T-cell (primary cell): Measurements from ENCODE around the gene ABI1. TPM values are rescaled to one million over a fixed set of nuclear protein-coding genes. Genes with fewer than 3 reads are reported as not detected.

ENCODE experiments used
- ATAC-seq, 4 experiments: fragments of 200-7000 bp in 3 of 4; fragments of 150-1000 bp in 1 of 4; cut with Tn5 transposase; replicated peaks in 1 of 4; 1 replicate in 3 of 4; 2 replicates in 1 of 4; pipeline ENCODE4 v1.10.0; 2021; ENCODE audit warnings: moderate library complexity in 3 of 4, mild to moderate bottlenecking in 2 of 4, moderate number of reproducible peaks in 1 of 4
- CTCF ChIA-PET, 2 donors: fragments of 300-600 bp; sonication (Branson Sonifier 250); formaldehyde crosslinking; loops; one replicate each; lab custom pipeline; 2022; ENCODE audit warnings: antibody characterized with exemption in 2 of 2; lab: Charles Lee
- POLR2A ChIA-PET, 2 donors: fragments of 300-600 bp; sonication (Branson Sonifier 250); formaldehyde crosslinking; loops; one replicate each; lab custom pipeline; 2022; ENCODE audit warnings: antibody characterized with exemption in 2 of 2; lab: Charles Lee
- DNase-seq, 35 experiments: peaks; one replicate each; pipeline versions ENCODE4 v3.0.0 to v3.0.0-alpha.2; 2013 to 2023
- H3K27ac ChIP-seq: one replicate; pipeline ENCODE4 v1.5.1; 2013; ENCODE audit warnings: low read length
- H3K27me3 ChIP-seq, 2 experiments: replicated peaks in 1 of 2; 1 replicate in 1 of 2; 2 replicates in 1 of 2; pipeline versions ENCODE4 v1.6.1 to v1.7.0; 2013; ENCODE audit warnings: low read length in 1 of 2, mixed read lengths in 1 of 2; ENCODE audit not compliant: control insufficient read depth in 2 of 2, insufficient read depth in 2 of 2; ENCODE audit errors: extremely low read depth in 1 of 2
- H3K36me3 ChIP-seq, 2 donors: 1 replicate in 1 of 2; 2 replicates in 1 of 2; pipeline versions ENCODE4 v1.6.1 to v1.7.0; 2013; ENCODE audit warnings: low read length in 1 of 2; ENCODE audit not compliant: control insufficient read depth in 2 of 2, insufficient read depth in 1 of 2; ENCODE audit errors: extremely low read depth in 1 of 2
- H3K4me1 ChIP-seq, 2 experiments: 1 replicate in 1 of 2; 2 replicates in 1 of 2; pipeline versions ENCODE4 v1.6.1 to v1.7.0; 2013; ENCODE audit warnings: low read length in 2 of 2, mixed read lengths in 1 of 2; ENCODE audit not compliant: insufficient read depth in 2 of 2, control insufficient read depth in 1 of 2; ENCODE audit errors: extremely low read depth in 1 of 2
- H3K4me3 ChIP-seq, 2 donors: 1 replicate in 1 of 2; 2 replicates in 1 of 2; pipeline versions ENCODE4 v1.5.1 to v1.7.0; 2013; ENCODE audit warnings: mild to moderate bottlenecking in 2 of 2, low read length in 1 of 2, moderate library complexity in 1 of 2; ENCODE audit not compliant: control insufficient read depth in 1 of 2; ENCODE audit errors: extremely low read depth in 1 of 2
- H3K9me3 ChIP-seq: 2 replicates; pipeline ENCODE4 v1.7.0; 2013
- H3K27ac Mint-ChIP-seq, 2 donors: one replicate each; pipeline ENCODE4 v1.8.0; 2020 to 2021; ENCODE audit warnings: mild to moderate bottlenecking in 2 of 2, mixed read lengths in 2 of 2
- H3K27me3 Mint-ChIP-seq, 2 donors: one replicate each; pipeline ENCODE4 v1.8.0; 2021 to 2022; ENCODE audit warnings: mixed read lengths in 2 of 2
- H3K36me3 Mint-ChIP-seq: one replicate; pipeline ENCODE4 v1.8.0; 2021; ENCODE audit warnings: mixed read lengths
- H3K4me1 Mint-ChIP-seq, 3 donors: one replicate each; pipeline ENCODE4 v1.8.0; 2020 to 2022; ENCODE audit warnings: mixed read lengths in 3 of 3, mild to moderate bottlenecking in 1 of 3
- H3K4me3 Mint-ChIP-seq, 3 donors: one replicate each; pipeline ENCODE4 v1.8.0; 2020 to 2022; ENCODE audit warnings: mild to moderate bottlenecking in 3 of 3, mixed read lengths in 3 of 3, moderate library complexity in 3 of 3
- H3K9me3 Mint-ChIP-seq, 3 donors: one replicate each; pipeline ENCODE4 v1.8.0; 2020 to 2022; ENCODE audit warnings: mixed read lengths in 3 of 3
- WGBS: methylation state at CpG from one replicate; pipeline ENCODE4 v1.1.5; 2013; ENCODE audit warnings: missing lambda C conversion rate; ENCODE audit not compliant: insufficient coverage; 5-methylcytosine and 5-hydroxymethylcytosine counted together
- total RNA-seq, 35 experiments: library from RNA in 6 of 35; stranded (reverse) in 6 of 35; fragments of 120-200 nt in 1 of 35; gene quantifications; one replicate each; pipeline versions ENCODE4 v1.2.1 to v1.2.4 and lab custom pipeline; 2013 to 2026

ABI1 gene
- total RNA-seq, 5 donors from 2014 or later (not counting 1 experiment from before 2014, with no cell fraction given): 51.9 to 78.8 (median 60.0) TPM

DNA sequence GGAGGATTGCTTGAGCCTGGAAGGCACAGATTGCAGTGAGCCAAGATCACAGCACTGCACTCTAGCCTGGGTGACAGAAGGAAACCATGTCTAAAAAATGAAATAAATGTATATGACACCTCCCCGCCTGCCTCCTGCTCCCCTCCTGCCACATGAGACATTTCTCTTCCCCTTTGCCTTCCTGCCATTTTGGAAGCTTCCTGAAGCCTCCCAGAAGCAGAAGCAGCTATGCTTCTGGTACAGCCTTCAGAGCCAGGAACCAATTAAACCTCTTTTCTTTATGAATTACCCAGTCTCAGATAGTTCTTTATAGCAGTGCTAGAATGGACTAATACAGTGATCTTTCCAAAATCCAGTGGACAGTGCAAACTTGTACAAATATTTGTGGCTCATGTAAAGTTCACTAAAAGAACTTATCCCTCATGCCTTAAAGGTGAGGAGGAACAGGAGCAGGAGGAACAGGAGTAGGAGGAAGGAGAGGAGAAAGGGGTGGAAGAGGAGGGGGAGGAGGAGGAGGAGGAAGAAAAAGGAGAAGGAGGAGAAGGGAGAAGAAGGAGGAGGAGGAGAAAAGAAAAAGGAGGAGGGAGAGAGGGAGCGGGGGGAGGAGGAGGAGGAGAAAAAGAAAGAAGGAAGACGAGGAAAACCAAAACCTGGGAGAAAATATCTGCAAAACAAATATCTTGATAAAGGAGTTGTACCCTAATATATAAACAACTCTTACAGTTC is 2.8 kb upstream of the ABI1 start:
- no CpG with 5 or more reads among the region's 3 CpGs for WGBS
- CTCF ChIA-PET: interaction anchor here (0.6 to 2.3 kb wide), 3 partner anchors 19 to 275 kb away, joined by 3 to 6 read pairs (median 6); no protein-coding TSS in a partner anchor
- no peak overlapping the region for H3K27ac ChIP-seq

DNA sequence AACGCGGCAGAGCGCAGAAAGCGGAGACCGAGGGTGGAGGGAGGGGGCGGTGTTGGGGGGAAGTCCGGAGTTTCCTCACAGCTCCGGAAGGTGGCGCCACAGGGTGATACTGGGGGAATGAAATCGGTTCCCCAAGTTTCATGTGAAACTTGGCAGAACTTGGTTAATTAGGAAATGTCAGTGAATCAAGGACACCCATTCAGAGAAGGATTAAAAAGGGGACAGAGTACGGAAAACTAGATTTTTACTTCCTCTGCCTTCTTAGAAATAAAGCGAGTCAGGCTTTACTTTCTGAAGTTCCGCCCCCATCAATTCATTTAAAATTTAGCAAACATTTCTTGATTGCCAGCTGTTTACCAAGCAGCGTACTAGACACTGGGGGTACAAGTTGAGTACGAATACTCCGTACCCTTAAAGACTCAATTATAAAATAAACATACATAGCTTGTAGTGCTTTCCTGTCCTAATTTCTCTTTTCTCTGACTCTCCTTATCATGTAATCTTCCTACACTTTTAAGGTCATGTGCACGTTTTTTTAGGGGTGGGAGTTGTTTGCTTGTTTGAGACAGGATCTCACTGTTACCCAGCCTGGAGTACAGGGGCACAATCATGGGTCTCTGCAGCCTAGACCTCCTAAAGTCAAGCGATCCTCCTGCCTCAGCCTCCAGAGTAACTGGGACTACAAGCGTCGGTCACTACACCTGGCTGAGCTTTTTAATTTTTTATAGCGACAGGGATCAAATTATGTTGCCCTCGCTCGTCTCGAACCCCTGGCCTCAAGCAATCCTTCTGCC is 644 bp upstream of the ABI1 start:
- Histone ChIP-seq H3K4me3 (no peak overlapping the region), H3K27ac (no peak overlapping the region), H3K36me3 (no peaks in the 10 kb centered on the region), H3K27me3 (peaks cover 0 to 12% of the 10 kb centered on the region in 2 experiments), H3K4me1 (peaks cover 19 to 20% of the 10 kb centered on the region in 2 experiments), H3K9me3 (no peaks in the 10 kb centered on the region)
- Mint-ChIP-seq H3K27me3 (peaks cover 4 to 7% of the 10 kb centered on the region in 2 donors), H3K36me3 (peaks cover 2% of the 10 kb centered on the region), H3K27ac (peak overlapping the region; percentile 97 to 98), H3K9me3 (no peaks in the 10 kb centered on the region), H3K4me3 (peak overlapping the region; percentile 96 to 98 (median 98)), H3K4me1 (peaks cover 27 to 42% (median 40%) of the 10 kb centered on the region in 3 donors)
- WGBS: 62% methylated on average over 6 of the region's 24 CpGs
- ChIA-PET CTCF (interaction anchor here (0.5 to 2.3 kb wide), 18 partner anchors 9 to 392 kb away, joined by 3 to 13 read pairs (median 4); partner anchors contain the start of gene YME1L1 (in 1 of the 2)), POLR2A (interaction anchor here in 1 of 2 donors (0.6 to 1.0 kb wide), 3 partner anchors 13 to 374 kb away, joined by 3 to 8 read pairs (median 3); no protein-coding TSS in a partner anchor)
- no peak for ATAC-seq
- peak in 3 of 35 experiments; percentile 95 to 96 (median 96) for DNase-seq

More for the DNA sequence above, 2.8 kb upstream of the ABI1 start:
- DNase-seq (no peak), ATAC-seq (no peak)
- peaks cover 3 to 15% of the 10 kb centered on the region in 2 experiments for H3K4me1 ChIP-seq
- H3K9me3 ChIP-seq: no peaks in the 10 kb centered on the region
- peaks cover 0 to 12% of the 10 kb centered on the region in 2 experiments for H3K27me3 ChIP-seq
- no peaks in the 10 kb centered on the region for H3K36me3 Mint-ChIP-seq
- peaks cover 4 to 7% of the 10 kb centered on the region in 2 donors for H3K27me3 Mint-ChIP-seq
- peaks cover 9 to 21% (median 19%) of the 10 kb centered on the region in 3 donors for H3K4me1 Mint-ChIP-seq
- no peak overlapping the region for H3K4me3 ChIP-seq
- POLR2A ChIA-PET: interaction anchor here in 1 of 2 donors (0.6 kb wide), 1 partner anchor 549 kb away, joined by 3 read pairs; no protein-coding TSS in a partner anchor
- no peak overlapping the region for H3K4me3 Mint-ChIP-seq
- H3K27ac Mint-ChIP-seq: no peak overlapping the region
- H3K36me3 ChIP-seq: no peaks in the 10 kb centered on the region
- no peaks in the 10 kb centered on the region for H3K9me3 Mint-ChIP-seq

DNA sequence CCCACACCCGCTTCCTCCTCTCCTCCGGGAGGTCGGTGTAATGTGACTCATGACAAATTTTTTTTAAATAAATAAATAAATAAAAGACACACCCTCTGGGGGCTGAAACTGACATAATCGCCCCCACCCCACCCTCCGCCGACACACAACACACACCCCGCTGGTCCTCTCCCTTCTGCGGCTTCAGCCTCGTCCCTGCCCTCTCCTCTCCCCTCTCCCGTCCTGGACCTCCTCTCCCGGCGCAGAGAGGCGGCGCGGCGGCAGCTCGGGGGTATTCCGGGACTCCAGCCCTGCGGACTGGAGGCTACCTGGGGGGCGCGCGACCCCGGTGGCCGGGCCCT is 686 bp downstream of the ABI1 start:
- H3K27me3 ChIP-seq: peaks cover 0 to 12% of the 10 kb centered on the region in 2 experiments
- H3K36me3 ChIP-seq: no peaks in the 10 kb centered on the region
- H3K9me3 ChIP-seq: no peaks in the 10 kb centered on the region
- POLR2A ChIA-PET: interaction anchor here in 1 of 2 donors (0.5 to 1.0 kb wide), 2 partner anchors 375 to 1679 kb away, joined by 3 read pairs; no protein-coding TSS in a partner anchor
- H3K4me3 ChIP-seq: peak overlapping the region; percentile 94 to 96
- peak; percentile 3 to 11 (median 7) for ATAC-seq
- Mint-ChIP-seq H3K4me1 (peaks cover 35 to 51% (median 49%) of the 10 kb centered on the region in 3 donors), H3K27ac (peak overlapping the region; percentile 93 to 95), H3K4me3 (peak overlapping the region; percentile 95 to 98 (median 96)), H3K9me3 (no peaks in the 10 kb centered on the region), H3K36me3 (peaks cover 2% of the 10 kb centered on the region), H3K27me3 (peaks cover 4 to 5% of the 10 kb centered on the region in 2 donors)
- peak; percentile 15 to 67 (median 37) for DNase-seq
- H3K4me1 ChIP-seq: peaks cover 22 to 27% of the 10 kb centered on the region in 2 experiments
- CTCF ChIA-PET: interaction anchor here in 1 of 2 donors (2.3 kb wide), 2 partner anchors 21 to 134 kb away, joined by 6 to 13 read pairs; no protein-coding TSS in a partner anchor
- H3K27ac ChIP-seq: peak overlapping the region; percentile 82
- WGBS: under 1% methylated on average over 21 of the region's 24 CpGs

DNA sequence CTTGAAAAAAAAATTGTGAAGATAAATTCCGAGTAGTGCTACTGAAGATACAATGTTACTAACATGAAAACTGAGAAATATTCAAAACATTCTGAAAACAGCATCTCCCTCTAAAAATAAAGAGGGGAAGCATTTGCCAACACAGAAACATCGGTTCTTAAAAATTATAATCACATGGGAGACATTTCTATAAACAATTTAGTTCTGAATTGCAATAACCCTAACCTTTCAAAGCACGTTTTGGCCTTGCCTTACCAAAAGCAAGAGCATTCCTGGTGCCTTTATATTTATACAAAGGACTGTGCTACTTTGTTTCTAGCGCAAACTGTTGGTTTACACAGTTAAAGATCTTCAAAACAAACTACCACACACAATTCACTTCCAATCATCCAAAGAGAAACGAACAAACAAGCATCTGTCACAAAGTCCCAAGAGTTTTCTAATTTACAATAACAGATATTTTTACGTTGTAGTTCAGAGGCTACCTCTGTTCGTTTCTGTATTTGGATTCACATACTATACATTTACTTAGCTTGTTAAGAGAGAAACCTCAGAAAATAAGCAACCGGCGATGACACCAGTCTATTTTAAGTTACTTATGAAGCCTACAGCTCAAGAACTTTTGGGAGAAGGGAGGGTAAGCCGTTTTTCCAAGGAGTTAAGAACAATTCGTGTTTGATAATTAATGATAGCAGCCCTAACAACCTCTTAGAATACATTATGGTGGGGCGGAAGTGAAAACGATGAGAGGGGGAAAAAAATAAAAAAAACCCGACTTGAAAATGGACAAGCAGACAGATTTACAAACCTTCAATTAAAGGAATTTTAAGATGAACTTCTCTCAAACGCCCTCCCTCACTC is 1.3 kb downstream of the ABI1 start:
- Mint-ChIP-seq H3K4me3 (peak overlapping the region; percentile 95 to 98 (median 96)), H3K36me3 (peaks cover 4% of the 10 kb centered on the region), H3K27me3 (peaks cover 4 to 5% of the 10 kb centered on the region in 2 donors), H3K9me3 (no peaks in the 10 kb centered on the region), H3K27ac (peak overlapping the region; percentile 93 to 95), H3K4me1 (peaks cover 41 to 57% (median 55%) of the 10 kb centered on the region in 3 donors)
- peak overlapping the region; percentile 82 for H3K27ac ChIP-seq
- H3K27me3 ChIP-seq: peaks cover 0 to 12% of the 10 kb centered on the region in 2 experiments
- no peak for DNase-seq
- ATAC-seq: no peak
- ChIA-PET CTCF (no interaction called here), POLR2A (interaction anchor here in 1 of 2 donors (0.7 kb wide), 1 partner anchor 85 kb away, joined by 3 read pairs; no protein-coding TSS in a partner anchor)
- H3K4me1 ChIP-seq: peaks cover 22 to 27% of the 10 kb centered on the region in 2 experiments
- WGBS: 0% methylated on average over 2 of the region's 15 CpGs
- peak overlapping the region; percentile 94 to 96 for H3K4me3 ChIP-seq
- no peaks in the 10 kb centered on the region for H3K9me3 ChIP-seq
- H3K36me3 ChIP-seq: no peaks in the 10 kb centered on the region

DNA sequence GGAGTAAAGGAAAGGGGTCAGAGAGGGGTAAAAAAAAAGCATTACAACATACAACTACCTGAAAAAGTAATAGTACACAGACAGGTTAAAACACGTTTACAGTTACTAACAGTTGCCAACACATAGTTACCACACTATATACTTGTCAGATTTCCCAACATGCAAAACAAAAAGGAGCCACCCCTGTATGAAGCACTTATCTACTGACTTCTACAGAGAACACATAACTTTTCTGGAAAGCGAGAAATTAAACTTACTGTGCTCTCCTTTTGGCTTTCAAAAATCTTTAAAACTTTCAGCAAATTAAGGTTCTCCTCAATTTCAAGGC is 2.1 kb downstream of the ABI1 start:
- peaks cover 9% of the 10 kb centered on the region for H3K36me3 Mint-ChIP-seq
- Histone ChIP-seq H3K4me3 (peak overlapping the region; percentile 17 to 94), H3K9me3 (no peaks in the 10 kb centered on the region), H3K36me3 (no peaks in the 10 kb centered on the region), H3K27ac (peak overlapping the region; percentile 82), H3K27me3 (peaks cover 0 to 7% of the 10 kb centered on the region in 2 experiments), H3K4me1 (peaks cover 22 to 27% of the 10 kb centered on the region in 2 experiments)
- peak overlapping the region; percentile 95 to 98 (median 96) for H3K4me3 Mint-ChIP-seq
- DNase-seq (no peak), ATAC-seq (no peak)
- WGBS: 0% methylated on average over 1 of the region's 2 CpGs
- H3K4me1 Mint-ChIP-seq: peaks cover 49 to 65% (median 63%) of the 10 kb centered on the region in 3 donors
- H3K27ac Mint-ChIP-seq: peak overlapping the region; percentile 93 to 95
- POLR2A ChIA-PET: interaction anchor here in 1 of 2 donors (0.7 kb wide), 1 partner anchor 84 kb away, joined by 3 read pairs; no protein-coding TSS in a partner anchor
- no peaks in the 10 kb centered on the region for H3K9me3 Mint-ChIP-seq
- peaks cover 4 to 5% of the 10 kb centered on the region in 2 donors for H3K27me3 Mint-ChIP-seq
- CTCF ChIA-PET: no interaction called here
